Limb (tissue), 2 donors: ENCODE data around the gene GOLT1A.
A peak's percentile ranks its signal among the peaks of the same experiment; 100 is the strongest.

Experiments used
- DNase-seq, 2 donors: peaks; one replicate each; pipeline ENCODE4 v3.0.0-alpha.2; 2016; ENCODE audit errors: extremely low spot score in 2 of 2

The GOLT1A gene

GRCh38 chr1:204192589-204193352 lies 21.0 kb downstream of the GOLT1A start:
- no peak for DNase-seq

DNA sequence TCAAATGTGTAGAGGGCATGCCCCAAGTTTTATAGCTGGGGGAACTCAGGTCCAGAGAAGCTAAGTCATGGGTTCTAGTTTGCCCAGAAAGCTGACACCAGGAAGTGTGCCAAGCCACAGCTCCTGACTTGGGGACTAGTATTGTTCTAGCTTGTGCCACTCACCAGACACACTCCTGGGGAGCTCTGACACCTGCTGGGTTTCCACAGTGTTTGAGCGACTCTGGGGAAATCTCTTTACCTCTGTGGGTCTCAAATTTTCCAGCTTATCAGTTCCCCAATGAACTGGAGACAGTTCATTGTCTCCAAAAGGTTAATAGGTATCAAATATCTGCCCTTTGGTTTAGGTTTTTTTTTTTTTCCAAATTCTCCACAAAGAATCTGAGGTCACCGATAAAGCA lies 21.7 kb downstream of the GOLT1A start:
- no peak for DNase-seq

DNA sequence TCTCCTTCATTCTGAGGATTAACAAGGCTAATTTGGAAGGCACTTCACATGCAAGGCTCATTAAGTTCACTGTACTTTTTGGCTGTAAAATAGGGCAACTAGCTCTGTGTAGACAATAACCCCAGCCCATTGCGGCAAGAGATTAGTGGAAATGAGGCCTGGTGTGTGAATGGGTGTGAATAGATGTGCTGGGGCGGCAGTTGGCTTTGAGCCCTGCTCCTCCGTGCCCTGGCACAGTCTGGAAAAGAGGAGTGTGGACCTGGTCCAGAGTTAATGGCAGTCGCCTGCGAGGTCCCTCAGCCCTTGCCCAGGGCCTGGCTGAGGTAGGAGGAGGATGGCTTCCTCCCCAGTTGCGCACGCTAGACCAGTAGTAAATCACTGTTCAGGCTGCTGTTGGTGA lies 22.3 kb downstream of the GOLT1A start:
- DNase-seq, result no peak

DNA sequence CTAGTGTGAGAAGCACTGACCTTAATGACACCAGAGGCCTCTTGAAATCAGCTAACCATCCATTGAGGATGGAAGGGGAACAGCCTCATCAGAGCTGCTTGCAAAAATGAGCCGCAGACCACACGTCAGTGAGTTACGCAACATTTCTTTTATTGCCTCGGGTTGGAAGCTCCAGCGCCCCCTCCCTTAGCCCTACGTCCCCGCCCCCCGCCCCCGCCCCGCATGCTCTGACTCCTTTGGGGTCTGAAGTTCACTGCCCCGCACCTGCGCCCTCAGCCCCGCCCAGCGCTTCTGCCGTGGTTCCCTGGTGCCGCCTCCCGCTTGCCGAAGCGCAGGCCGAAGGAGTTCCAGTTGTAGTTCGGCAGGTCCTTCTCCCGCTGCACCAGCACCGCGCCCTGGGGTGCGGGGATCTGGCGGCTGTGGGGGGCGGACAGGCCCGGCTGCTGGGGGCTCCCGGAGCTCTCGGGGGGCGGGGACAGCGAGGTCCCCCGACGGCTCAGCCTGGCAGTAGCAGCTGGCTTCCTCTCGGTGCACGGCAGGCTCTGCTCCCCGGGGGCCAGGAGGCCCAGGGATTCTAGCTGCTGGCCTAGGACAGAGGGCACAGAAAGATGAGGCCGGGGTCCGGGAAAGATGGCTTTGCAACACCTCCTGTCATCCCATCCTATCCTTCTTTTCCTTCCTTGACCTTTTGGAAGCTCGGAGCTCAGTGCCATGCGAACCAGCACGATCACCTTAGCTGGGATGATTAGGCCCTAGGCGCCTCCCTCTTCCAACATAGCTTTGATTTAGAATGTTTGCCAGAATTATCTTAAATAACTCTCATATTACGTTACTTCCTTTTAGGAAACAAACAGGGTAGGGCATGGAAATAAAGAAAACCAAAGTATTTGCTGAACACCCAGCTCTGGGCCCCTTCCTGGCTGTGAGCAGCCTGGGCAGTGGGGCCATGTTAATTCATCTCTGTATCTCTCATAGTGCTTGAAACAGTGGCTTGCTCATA lies 23.3 kb downstream of the GOLT1A start:
- peak; percentile 49 to 62 for DNase-seq

- DNase-seq, result no peak
Observed at GRCh38 chr1:204188959-204189639, 24.7 kb downstream of the GOLT1A start.

- no peak for DNase-seq
Observed at GRCh38 chr1:204186597-204186996, 27.2 kb downstream of the GOLT1A start.

- no peak for DNase-seq
Observed at GRCh38 chr1:204181116-204181515, 32.7 kb downstream of the GOLT1A start.

DNA sequence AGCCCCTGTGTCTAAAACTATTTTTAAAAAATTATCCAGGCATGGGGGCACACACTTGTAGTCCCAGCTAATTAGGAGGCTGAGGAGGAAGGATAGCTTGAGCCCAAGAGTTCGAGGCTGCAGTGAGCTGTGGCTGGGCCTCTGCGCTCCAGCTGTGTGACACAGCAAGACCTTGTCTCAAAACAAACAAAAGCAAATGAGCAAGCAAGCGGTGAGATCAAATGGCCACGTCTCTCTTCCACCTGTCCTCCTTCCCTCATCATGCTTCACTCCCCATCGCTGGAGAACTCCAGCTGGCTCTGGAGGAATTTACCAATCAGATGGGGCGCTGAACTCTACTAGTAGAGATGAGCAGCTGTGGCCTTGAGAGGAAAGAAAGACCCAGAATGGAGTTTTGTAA lies 33.7 kb downstream of the GOLT1A start:
- DNase-seq, result no peak

GRCh38 chr1:204178487-204179281 lies 35.1 kb downstream of the GOLT1A start:
- DNase-seq, result no peak

DNA sequence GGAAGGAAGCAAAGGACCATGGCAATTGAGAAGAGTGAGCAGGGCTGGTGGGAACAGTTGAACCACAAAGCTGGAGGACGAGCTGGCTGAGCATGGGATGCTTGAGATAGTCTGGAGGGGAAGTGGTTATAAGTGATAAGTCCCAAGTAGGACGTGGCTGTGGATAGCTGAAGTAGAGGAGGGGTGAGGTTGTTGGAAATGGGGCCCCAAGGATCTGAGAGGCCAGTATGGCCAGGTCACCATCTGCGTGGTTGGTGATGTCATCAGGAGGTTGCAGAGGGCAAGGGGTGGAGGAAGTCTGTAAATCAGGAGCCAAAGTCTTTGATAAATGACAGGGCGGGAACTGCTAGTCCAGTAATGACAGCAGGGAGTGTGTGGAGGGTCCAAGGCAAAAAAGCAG lies 36.7 kb downstream of the GOLT1A start:
- DNase-seq, result no peak

- no peak for DNase-seq
Observed at GRCh38 chr1:204176049-204176448, 37.7 kb downstream of the GOLT1A start.

DNA sequence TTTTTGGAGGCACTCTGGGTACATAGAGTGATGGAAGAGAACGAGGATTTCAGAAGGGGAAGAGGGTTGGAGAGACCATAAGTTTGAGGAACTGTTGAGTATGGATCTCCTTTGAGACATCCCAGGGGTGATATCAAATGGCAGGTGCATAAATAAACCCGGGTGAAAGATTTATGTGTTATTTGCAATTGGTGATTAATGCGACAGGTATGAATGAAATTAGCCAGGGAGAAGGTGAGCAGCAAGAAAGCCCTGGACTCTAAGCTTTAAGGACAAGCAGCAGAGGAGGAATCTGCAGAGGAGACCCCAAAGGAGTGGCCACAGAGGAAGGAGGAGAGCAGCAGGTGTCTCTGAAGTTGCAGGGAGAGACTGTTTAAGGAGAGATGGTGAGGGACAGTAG lies 38.8 kb downstream of the GOLT1A start:
- DNase-seq, result no peak

DNA sequence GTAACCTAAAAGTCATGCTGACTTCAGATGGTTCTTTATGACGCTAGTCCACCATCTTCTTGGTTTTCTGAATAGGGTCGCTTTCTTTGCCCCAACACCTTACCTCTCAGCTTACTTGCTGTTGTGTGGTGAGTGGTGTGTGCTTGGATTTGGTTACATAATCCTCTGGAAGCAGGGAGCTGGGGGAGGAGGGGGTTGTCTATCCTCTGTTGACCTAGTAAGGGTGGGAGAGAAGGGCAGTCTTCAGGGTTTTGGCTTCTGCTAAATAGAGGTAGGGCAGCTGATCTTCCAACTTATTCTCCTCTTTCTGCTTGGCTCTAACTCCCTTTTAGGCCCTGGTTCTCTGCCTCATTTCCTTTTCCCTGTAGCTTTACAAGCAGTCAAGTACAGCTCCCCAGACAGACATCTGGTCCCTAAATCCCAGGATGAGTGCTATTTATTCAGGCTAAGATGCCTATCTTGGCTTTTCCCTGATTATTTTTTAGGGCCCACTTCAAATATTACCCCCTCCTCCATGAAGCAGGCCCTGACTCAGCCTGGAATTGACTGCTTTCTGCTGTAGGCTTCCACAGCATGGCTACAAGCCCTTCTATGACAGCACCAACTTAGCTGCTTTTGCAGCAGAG lies 41.3 kb downstream of the GOLT1A start:
- no peak for DNase-seq

GRCh38 chr1:204171751-204172178 lies 42.0 kb downstream of the GOLT1A start:
- DNase-seq, result no peak

- no peak for DNase-seq
Observed at GRCh38 chr1:204170494-204171155, 43.2 kb downstream of the GOLT1A start.

GRCh38 chr1:204169858-204170257 lies 43.9 kb downstream of the GOLT1A start:
- no peak for DNase-seq

- DNase-seq, result no peak
Observed at GRCh38 chr1:204167730-204168129, 46.1 kb downstream of the GOLT1A start.

DNA sequence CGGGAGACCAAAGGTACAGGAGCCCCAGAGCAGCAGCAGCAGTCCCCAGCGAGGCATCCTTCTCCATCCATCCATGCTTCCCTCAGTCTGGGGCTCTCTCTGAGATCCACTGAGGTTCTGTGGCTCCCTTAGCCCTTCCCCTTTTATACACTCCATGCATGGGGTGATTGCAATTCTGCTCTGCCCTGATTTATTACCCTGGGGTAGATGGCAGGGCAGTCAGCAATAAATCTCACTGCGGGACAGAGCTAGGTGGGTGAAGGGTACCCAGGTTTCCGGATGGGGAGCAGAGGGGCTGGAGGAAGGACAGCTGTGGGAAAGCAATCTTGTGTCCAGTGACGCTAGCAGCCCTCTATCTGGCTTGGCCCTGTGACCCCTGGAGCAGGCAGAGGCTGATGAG lies 47.6 kb downstream of the GOLT1A start, which contains the start of gene REN:
TSS of gene REN (minus strand) at position 119 of the 400 bp plus-strand sequence. CDS start at position 75, 44 bp downstream.
- no peak for DNase-seq

GRCh38 chr1:204162494-204163074 lies 51.2 kb downstream of the GOLT1A start:
- peak; percentile 78 to 90 for DNase-seq
